CD4-positive, alpha-beta T cell treated with Interleukin-6 at 100 ng/mL for 8 hours (primary cell): Measurements from ENCODE around the gene SEC31B.
A peak's percentile ranks its signal among the peaks of the same experiment; 100 is the strongest.

Experiments used
- DNase-seq: peaks from one replicate; pipeline ENCODE4 v3.0.0-alpha.2; 2020; ENCODE audit warnings: mixed read lengths, low spot score

SEC31B gene

DNA sequence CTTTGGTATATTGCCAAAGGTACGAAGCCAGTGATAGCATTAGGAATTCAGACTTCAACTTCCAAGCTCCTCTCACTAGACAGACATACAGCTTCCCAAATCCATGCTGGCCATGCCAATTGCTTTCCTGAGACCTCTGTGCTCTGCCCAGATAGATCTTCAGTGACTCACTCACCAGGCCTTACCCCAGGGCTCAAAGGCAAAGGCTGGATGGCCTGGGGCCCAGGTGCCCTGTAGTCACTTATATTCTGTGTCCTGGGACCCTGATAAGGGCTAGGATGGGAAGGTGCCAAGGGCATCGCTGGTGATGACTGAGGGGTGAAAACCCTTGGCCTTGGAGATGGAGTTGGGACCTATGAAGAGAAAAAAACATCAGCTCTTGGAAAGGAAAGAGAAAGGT is 29.1 kb downstream of the SEC31B start:
- no peak for DNase-seq

DNA sequence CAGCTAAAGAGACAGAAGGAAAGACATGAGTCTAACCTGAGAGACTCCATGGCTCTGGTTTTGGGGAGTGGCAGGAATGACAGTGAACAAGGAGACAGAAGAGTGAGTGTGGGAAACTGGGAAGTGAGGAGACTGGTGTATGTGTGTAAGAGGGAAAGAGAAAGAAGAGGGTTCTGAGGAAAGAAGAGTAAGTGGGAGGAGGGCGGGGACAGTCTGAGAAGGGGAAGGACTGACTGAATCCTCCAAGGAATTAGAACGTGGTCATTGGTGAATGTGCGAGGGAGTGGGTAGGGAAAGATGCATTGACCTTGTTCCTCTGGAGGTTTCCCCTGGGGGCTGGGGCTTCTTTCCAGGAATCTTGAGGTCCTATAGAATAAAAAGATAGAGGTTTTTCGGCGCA is 30.3 kb downstream of the SEC31B start:
- no peak for DNase-seq

DNA sequence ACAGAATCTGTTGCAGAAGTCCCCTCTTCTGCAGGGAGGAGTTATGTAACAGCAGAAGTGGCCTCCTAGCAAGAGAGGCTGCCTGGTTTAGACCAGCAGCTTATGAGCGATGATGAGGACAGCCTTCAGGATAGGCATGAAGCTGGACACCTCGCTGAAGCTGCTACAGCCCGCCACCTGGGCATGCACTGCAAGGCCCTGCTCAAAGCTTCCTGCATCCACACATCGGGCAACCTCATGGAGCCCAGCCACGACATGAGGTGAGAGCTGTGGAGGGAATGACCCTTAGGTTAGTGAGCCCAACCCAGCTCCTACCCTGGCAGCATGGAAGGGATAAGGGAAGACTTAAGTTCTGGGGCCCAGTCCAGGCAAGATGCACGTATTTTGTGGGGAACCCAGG is 32.1 kb downstream of the SEC31B start:
- DNase-seq = no peak

DNA sequence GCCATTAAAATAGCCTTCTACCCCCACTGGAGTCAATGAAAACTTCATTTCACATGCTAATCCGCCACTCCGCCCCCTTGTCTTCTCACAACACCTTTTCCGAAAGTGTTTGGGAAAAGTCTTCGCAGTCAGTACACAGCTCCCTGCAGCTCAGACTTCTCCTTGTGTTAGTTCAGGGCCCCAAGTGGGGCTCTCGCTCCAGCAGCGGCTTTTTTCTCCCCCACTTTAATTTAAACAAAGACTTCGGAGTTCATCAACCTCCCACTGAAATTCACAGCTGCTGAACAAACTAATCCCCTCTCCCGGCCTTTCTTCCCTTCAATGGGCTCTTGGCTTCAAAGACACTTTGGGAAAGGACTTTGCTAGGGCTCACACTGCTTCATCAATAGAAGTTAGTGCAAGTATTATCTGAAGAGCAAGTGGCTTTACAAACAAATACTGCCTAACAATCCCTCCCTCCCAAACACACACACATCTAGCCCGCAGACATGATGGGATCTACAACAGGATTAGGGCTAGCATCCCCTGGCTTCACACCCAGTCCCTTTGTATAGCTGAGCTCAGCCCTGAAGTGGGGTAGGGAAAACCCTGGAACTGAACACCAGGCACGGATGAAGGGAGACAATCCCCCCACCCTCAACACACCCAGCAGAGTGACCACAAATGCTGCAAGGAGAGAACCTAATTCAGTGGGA is 33.7 kb downstream of the SEC31B start:
- DNase-seq = no peak

DNA sequence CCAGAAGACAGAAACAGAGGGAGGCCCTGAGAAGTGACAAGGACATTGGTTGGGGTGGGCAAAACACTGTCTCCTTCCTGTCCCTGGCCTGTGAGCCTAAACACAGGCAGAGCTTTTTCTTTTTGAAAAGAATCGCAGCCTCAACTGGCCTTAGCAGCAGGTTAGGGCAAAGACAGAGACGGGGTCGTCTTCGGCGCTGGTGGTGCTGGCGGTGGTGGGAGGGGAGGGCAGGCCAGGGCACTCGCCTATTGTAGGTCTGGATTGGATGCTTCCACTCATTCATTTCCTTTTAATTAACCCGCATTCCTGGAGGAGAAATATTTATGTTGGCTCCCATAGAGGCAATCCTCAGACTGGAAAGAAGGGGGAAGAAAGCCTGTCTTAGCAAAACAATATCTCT is 34.3 kb downstream of the SEC31B start:
- DNase-seq = no peak

DNA sequence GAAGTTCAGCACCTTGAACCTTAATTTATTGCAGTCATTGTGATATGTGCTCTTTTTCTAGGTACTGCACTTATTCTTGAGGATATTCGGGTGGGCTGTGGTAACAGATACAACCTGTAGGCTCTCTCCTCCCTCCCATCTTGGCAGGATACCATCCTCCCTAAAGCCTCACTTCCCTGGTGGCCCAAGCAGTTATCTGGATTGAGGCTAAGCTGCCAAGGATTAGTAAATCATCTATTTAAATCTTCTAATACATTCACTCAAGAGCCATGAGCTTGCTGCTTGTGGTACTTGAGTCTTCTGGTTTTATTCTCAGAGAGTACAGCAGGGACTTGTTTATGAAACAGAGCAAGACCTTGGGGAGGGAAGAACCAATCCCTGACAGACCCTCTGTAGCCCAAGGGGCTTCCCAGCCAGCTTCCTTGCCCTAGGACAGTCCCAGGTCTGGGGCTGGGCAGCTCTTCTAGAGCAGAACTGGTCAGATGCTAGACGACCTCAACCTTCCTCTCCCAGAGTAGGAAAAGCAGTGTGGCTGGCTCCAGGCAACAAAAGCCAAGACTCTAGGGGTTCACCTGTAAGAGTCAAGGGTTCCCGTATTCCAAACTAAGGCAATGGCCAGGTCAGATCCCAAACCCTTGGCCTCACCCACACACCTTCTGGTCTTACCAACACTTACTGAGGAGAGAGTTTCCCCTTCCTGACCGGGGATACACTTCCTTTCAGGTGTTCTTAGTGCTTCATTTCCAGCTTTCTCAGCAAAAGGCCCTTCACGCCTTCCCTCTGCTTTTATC is 35.6 kb downstream of the SEC31B start:
- no peak for DNase-seq

DNA sequence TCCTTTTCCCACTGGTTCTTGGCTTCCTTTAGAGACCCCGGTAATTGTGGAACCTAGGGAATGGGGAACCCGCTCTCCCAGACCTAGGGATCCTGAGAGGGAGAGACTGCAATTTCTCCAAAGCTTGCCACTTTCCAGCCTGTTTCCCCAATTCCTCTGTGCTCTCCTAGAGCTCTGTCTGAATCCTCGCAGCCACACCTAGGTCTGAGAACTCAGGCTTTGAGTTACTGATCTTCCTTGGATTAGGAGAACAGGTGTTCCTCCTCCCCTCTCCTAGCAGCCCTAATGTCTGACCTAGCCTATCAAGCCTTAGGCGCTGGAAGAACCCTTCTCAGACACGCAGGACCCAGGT is 36.9 kb downstream of the SEC31B start:
- DNase-seq = no peak

DNA sequence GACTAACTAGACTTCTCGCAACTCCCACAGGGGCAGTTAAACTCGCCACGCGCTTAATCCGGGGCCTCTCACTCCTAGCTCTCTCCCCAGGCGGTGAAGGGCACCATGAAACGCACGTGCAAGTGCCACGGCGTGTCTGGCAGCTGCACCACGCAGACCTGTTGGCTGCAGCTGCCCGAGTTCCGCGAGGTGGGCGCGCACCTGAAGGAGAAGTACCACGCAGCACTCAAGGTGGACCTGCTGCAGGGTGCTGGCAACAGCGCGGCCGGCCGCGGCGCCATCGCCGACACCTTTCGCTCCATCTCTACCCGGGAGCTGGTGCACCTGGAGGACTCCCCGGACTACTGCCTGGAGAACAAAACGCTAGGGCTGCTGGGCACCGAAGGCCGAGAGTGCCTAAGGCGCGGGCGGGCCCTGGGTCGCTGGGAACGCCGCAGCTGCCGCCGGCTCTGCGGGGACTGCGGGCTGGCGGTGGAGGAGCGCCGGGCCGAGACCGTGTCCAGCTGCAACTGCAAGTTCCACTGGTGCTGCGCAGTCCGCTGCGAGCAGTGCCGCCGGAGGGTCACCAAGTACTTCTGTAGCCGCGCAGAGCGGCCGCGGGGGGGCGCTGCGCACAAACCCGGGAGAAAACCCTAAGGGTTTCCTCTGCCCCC is 37.4 kb downstream of the SEC31B start:
- peak; percentile 61 for DNase-seq

DNA sequence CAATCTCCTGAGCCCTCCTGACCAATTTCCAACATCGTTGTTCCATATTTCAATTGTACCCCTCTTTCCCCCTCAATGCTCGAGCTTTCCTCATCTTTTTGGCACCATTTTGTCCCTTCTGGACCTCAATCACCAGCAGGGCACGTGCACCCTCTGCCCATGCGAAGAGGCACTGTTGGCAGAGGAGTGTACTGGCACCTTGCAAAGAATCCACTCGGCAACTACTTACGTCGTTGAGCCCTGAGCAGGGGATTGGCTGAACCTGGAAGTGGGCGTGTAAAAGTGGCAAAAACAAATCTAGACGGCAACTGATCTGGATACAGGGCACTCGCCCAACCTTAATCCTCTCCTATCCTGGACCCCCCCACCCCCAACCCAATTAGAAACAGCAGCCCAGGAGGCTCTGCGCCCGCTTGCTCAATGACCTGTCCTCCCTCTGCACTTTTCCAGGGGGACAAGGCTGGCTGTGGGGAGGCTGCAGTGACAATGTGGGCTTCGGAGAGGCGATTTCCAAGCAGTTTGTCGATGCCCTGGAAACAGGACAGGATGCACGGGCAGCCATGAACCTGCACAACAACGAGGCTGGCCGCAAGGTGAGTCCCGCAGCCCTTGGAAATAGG is 38.1 kb downstream of the SEC31B start:
- peak; percentile 89 for DNase-seq

DNA sequence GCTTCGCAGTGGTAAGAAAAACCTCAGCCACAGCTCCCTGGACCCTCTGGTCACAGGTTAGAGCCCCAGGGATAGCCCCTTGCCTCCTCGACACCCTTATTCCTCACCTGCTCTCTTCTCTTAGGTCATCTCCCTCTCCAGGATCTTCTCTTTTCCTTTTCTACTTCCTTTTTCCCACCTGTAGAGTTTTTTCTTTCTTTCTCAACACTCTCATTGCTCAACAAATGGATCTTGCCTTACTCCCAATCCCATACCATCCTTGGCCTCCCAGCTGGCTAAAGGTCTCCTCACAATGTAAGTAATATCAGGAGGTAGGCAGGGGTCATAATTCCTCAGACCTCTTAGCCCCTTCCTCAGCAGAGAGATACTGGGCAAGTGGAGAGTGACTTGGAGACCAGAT is 39.7 kb downstream of the SEC31B start:
- DNase-seq = no peak

DNA sequence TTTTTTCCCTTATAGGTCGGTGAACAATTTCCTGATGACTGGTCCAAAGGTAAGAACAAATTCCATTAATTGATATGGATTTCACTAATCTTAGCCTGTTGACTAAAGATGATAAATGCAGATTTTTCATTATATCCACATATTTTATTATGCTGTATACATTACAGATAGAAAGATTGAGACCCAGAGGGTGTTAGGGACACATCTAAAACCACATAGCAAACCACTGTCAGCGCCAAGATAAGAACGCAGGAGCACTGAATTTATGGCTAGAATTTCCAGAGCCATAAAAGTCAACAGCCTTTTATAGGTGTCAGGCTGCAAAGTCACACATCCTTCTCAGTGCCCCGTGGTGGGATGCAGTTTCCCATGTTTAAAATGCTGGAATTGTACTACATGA is 40.6 kb downstream of the SEC31B start:
- DNase-seq = no peak

DNA sequence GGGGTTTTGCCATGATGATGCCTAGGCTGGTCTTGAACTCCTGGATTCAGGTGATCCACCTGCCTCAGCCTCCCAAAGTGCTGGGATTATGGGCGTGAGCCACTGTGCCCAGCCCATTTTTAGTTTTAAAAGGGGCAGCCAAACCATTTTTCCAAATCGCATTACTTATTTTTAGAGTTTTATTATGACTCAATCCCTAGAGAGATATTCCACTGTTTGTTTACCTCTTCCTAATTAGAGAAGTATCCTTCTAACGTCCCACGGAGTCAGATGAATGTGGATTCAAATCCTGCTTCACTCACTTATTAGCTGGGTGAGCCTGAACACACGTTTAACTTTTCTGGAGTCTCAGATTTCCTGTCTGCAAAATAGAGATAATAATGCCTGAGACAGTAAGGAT is 41.7 kb downstream of the SEC31B start:
- no peak for DNase-seq

DNA sequence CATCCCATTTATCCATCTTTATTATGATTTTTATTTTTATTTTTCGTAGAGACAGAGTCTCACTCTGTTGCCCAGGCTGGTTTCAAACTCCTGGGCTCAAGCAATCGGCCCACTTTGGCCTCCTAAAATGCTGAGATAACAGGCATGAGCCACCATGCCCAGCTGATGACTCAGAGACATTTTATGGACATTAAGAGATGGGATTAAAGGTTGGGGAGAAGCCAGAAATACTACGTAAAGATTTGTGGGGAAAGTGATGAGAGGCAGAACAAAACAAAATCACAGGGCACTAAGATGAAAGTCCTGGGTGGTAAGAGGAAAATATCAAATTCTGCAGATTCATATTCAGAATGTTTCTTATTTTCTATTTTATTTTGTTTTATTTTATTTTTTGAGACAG is 49.3 kb downstream of the SEC31B start:
- no peak for DNase-seq

DNA sequence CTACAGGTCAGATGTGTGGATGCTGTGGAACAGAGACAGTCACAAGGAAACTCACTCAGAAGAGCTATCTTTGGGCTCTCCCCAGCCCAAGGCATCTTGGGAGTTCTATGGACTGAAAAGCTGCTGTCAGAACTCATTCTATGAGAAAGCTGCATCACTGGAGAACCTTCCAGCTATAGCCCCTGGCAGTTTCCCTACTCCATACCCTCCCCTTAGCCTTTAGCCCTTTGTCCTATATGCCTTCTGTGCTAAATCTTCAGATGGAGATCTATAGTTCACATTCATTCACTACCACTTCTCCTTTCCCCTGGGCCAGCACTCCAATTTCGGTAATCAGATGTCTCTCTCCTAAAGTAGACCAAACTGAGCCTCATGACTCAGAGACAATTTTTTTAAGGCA is 49.9 kb downstream of the SEC31B start:
- no peak for DNase-seq

DNA sequence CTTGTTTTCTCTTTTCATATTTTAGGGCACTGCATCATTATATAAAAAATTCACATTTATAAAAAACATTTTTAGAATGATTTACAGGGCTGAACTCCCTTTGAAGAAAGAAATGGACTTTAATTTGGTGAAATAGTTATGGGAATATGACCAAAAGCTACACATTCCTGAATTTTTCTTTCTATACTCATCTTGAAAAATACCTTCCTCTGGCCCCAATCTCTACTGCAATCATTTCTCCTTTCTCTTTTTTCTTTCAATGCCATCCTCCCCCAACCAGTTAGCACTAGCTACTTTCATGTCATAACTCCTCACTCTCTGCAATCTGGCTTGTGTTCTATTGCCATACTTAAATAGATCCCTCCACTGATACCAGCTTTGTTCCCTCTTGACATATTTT is 50.7 kb downstream of the SEC31B start:
- no peak for DNase-seq

DNA sequence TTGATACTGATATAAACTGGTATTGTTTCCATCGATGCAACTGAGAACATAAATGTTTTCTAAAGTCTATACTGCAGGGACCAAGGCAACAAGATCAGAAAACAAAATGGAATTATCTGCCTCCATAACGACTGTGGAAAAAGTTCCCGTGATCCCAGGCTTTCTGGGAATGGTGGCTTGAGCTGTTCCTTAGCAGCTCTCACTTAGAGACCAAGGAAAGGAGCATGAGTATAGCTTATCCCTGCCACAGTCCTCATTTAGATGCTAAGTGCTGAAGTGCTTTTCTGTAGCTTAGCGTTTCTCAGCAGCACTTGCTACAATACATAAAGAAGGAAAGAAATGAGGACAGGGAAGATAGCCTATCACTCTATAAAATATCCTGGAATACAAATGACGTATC is 51.3 kb downstream of the SEC31B start:
- DNase-seq = no peak

DNA sequence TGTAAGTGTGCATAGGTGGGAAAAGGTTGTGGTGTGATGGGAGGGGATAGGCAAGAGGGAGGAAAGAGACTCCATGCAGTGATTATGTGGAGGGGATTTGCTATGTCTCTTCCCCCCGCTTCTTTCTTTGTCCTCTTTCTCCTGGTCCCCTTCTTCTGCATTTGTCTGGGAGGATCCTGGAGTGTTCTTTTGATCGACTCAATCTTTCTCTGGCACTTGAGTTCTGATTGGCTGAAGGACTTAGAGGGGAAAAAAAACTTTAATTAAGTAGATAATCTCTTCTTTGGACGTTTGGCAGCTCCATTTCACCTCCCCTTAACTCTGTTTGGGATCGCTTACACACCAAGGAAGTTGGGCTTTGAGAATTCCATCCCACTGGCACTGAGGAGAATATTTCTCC is 57.0 kb downstream of the SEC31B start, which contains the start of gene WNT8B:
WNT8B (plus strand) TSS at position 301 of the 400 bp plus-strand sequence. CDS start 160 bp downstream, outside the sequence.
- no peak for DNase-seq

DNA sequence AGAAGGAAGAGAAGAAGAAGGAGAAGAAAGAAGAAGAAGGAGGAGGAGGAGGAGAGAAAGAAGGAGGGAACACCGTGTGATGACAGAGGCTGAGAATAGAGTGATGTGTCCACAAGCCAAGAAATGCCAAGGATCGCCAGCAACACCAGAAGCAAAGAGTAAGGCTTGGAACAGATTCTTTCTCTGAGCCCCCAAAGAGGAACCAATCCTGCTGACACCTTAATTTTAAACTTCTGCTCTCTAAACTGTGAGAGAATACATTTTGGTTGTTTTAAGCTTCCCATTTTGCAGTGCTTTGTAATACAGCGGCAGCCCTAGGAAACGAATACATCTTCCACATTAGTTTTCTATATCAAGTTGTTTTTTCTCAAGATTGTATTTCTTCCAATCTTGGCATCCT is 70.7 kb downstream of the SEC31B start:
- no peak for DNase-seq

DNA sequence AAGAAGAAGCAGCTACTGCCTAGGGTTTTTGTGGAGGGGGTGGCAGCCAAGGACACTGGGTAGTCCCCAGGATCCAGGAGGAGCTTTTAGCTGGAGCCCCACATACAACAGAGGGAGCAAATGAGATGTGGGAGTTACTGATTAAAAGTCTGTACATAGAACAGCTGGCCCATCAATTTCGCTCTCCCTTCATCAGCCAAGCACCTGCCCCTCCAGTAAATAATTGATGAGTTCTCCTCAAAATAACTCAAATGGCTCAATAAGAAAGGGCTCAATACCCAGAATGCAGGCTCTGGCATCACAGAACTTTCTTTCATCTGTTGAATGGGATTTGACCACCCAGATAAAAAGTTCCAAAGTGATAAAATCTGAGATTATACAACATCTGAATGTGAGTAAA is 72.0 kb downstream of the SEC31B start:
- no peak for DNase-seq

DNA sequence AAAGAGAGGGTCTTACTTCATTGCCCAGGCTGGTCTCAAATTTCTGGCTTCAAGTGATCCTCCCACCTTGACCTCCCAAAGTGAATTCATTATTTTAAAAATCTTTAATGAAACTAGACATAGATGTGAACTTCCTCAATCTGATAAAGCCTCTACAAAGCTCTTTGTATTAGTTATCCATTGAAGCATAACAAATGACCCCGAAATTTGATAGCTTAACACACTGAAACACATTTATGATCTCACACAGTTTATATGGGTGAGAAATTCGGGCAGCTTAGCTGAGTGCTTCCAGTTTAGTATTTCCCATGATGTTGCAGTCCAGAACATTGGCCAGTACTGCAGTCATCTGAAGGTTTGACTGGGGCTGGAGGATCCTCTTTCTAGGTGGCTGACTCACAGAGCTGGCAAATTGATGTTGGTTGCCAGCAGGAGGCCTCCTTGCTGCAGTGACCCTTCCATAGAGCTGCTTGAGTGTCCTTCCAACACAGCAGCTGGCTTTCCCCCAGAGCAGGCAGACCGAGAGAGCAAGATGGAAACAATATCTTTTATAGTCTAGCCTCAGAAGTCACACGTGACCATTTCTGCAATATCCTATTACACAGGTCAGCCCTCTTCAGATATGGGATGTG is 73.4 kb downstream of the SEC31B start:
- no peak for DNase-seq

DNA sequence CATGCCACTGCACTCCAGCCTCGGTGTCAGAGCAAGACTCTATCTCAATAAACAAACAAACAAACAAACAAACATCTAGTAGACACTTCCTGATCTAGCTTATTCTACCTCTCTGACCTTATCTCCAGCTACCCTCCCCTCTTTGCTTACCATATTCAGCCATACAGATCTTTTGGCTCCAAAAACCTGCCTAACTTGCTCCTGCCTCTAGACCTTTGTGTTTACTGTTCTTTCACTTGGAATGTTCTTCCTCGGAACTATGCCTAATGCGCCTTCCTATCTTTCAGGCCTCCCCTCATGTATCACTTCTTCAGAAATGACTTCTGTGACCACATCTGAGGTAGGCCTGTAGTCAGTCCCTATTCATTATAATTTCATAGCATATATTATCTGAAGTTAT is 77.1 kb downstream of the SEC31B start:
- DNase-seq = no peak

DNA sequence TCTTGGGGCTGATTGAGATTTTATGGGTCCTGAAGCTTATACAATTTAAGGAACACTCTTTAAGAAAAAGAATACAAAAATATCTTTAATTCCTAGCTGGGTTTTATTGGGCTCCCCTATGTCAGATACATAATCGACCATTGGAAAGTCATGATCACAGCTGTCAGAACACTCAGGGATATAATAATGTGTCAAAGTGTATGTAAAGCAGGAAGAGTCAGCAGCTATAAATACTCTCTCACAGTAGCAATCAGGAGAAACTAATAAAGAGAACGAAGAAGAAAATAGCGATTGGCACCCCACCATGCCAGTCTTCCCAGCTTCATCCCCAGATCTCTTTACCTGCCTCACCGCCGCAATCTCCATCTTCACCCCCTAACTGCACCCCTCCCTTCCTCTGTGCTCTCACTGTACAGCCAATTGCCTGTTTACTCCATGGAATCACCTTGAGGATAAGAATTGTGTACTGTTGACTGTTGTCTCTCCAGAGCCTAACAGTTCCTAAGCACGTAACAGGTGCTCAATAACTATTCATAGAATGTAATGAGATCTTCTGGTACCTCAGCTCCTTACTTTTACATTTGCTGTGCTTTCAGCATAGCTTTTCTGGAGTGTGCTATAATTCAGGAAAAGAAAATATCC is 80.9 kb downstream of the SEC31B start:
- no peak for DNase-seq
